ENCODE data around the gene NUCB1. TPM values are rescaled to one million over a fixed set of nuclear protein-coding genes. Genes with fewer than 3 reads are reported as not detected.

The NUCB1 gene
- total and polyA plus RNA-seq, 9 of the 15 experiments (the other 6 are each of a cell fraction or from before 2014, with no cell fraction given), result 3.1 to 153 (median 71.7) TPM

DNA sequence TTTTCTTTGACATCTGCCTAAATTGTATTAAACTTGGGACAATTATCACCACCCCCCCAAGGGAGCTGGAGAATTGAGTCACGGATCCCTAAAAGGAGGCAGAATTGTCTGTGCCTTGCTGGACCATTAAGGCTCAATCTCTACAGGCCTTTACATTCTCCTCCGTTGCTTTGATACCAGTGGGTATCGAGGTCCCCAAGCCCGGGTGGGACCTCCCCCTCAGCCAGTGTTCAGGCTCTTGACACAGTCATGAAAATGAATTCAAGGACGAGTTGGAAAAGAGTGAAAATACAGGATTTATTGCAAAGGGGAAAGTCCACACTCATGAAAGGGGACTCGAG, 22.3 kb upstream of the NUCB1 start (continued):
- TF ChIP-seq RBFOX2 (IDR thresholded peaks at IDR 0.05; ENCODE audit: low read depth, low read length), result peak; percentile 23; the same call in 1 of the 2 replicates

DNA sequence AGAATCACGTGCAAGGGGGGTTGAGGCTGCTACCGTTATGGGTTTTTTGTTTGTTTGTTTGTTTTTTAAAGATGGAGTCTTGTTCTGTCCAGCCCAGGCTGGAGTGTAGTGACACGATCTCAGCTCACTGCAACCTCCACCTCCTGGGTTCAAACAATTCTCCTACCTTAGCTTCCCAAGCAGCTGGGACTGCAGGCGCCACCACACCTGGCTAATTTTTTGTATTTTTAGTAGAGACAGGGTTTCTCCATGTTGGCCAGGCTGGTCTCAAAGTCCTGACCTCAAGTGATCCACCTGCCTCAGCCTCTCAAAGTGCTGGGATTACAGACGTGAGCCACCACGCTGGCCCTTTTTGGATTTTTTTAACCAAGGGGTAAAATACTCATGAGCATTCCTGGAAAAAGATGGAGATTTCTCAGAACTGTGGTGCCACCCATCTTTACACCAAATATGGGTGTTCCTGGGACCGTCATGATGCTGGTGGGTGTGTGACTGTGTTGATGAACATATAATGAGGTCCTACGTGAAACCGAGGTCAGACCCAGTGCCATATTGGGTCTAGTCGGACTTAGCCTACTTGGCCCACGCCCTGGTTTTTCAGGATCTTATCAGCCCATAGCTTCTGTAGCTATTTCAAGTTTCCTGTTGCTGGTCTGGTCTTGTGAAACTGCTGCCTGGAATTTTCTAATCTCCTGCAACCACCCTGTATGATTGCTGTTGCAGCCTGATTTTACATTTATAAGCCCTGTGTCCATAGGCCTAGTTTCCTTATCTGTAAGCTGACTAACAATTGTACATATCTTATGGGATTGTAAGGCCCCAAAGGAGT, 21.7 kb upstream of the NUCB1 start:
- Histone ChIP-seq H2AFZ (ENCODE audit: low read depth, low read length) (no peak overlapping the region), H3K27me3 (ENCODE audit: control insufficient read depth in 2 of 2, insufficient read depth in 2 of 2, low read length in 2 of 2) (no peaks in the 10 kb centered on the region), H3K4me3 (no peak overlapping the region), H3K27ac (ENCODE audit: extremely low read depth, low read depth, low read length) (peak overlapping the region; percentile 56), H4K20me1 (replicated peaks; ENCODE audit: control insufficient read depth, insufficient read depth, low read length) (peaks cover 26% of the 10 kb centered on the region), H3K4me2 (ENCODE audit: insufficient read depth, low read length) (peak overlapping the region; percentile 27), H3K9ac (ENCODE audit: insufficient read depth in 1 of 2, low read depth in 2 of 2, low read length in 2 of 2) (peak overlapping the region in 1 of 2 experiments; percentile 60; a peak in 3 of 4 replicates), H3K36me3 (ENCODE audit: control insufficient read depth, insufficient read depth, low read length) (peaks cover 39% of the 10 kb centered on the region), H3K9me3 (replicated peaks; ENCODE audit: control insufficient read depth, insufficient read depth, low read depth, low read length) (peaks cover 7% of the 10 kb centered on the region), H3K4me1 (replicated peaks in 1 of 2; ENCODE audit: control insufficient read depth in 2 of 2, insufficient read depth in 2 of 2, low read length in 2 of 2) (peaks cover 25 to 40% of the 10 kb centered on the region in 2 experiments), H3K9me1 (ENCODE audit: control insufficient read depth, insufficient read depth, low read length) (no peaks in the 10 kb centered on the region), H3K79me2 (ENCODE audit: control insufficient read depth, insufficient read depth, low read length) (peaks cover 43% of the 10 kb centered on the region)
- BruUV-seq (replicated peaks), result no TSS peak
- intact Hi-C loops (cut with micrococcal nuclease), result no loop called here
- ChIA-PET CTCF (ENCODE audit: low intra/inter-chr PET ratio) (interaction anchor here (0.6 to 0.7 kb wide), 2 partner anchors 115 to 488 kb away, joined by 3 to 4 read pairs; partner anchors contain the start of gene GYS1), POLR2A (interaction anchor here (0.6 to 12.2 kb wide), 23 partner anchors 8 to 203 kb away, joined by 3 to 439 read pairs (median 5); partner anchors contain the start of genes BAX, DHDH, FTL and GYS1)
- DNase-seq (ENCODE audit: extremely low read depth in 1 of 4, low spot score in 3 of 4), result peak; percentile 60 to 98 (median 74)
- under 1% methylated on average over 11 of the region's 11 CpGs for WGBS (ENCODE audit: insufficient coverage, low coverage, missing lambda C conversion rate)
- in situ Hi-C loops (cut with MboI), result loop anchor here (10.0 kb wide), 1 partner anchor 86 kb away; the partner anchor contains the start of gene FTL
- ATAC-seq, result peak; percentile 79
- FAIRE-seq, result peak; percentile 99
- TF ChIP-seq, protein P1, sequence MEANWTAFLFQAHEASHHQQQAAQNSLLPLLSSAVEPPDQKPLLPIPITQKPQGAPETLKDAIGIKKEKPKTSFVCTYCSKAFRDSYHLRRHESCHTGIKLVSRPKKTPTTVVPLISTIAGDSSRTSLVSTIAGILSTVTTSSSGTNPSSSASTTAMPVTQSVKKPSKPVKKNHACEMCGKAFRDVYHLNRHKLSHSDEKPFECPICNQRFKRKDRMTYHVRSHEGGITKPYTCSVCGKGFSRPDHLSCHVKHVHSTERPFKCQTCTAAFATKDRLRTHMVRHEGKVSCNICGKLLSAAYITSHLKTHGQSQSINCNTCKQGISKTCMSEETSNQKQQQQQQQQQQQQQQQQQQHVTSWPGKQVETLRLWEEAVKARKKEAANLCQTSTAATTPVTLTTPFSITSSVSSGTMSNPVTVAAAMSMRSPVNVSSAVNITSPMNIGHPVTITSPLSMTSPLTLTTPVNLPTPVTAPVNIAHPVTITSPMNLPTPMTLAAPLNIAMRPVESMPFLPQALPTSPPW (CRISPR knock-in tag; IDR thresholded peaks at IDR 0.05), result peak; percentile 72
- TF ChIP-seq EZH2 (IDR thresholded peaks at IDR 0.05; ENCODE audit: borderline replicate concordance, low read depth, low read length) (no peak; the same call in 1 of the 2 replicates), FIP1L1 (IDR thresholded peaks at IDR 0.05; ENCODE audit: low read depth, low read length, poor library complexity, severe bottlenecking) (no peak), HCFC1 (IDR thresholded peaks at IDR 0.05; ENCODE audit: low read depth, low read length) (peak; percentile 47; the same call in 1 of the 2 replicates), STAT5A (IDR thresholded peaks at IDR 0.05; ENCODE audit: borderline replicate concordance, low read length) (peak; percentile 98), SMARCE1 (IDR thresholded peaks at IDR 0.05) (peak; percentile 96), RB1 (IDR thresholded peaks at IDR 0.05; ENCODE audit: low read depth) (0 out of 2 replicates have a peak, but pooled peaks have one; percentile 15)
- TF ChIP-seq, protein P2, sequence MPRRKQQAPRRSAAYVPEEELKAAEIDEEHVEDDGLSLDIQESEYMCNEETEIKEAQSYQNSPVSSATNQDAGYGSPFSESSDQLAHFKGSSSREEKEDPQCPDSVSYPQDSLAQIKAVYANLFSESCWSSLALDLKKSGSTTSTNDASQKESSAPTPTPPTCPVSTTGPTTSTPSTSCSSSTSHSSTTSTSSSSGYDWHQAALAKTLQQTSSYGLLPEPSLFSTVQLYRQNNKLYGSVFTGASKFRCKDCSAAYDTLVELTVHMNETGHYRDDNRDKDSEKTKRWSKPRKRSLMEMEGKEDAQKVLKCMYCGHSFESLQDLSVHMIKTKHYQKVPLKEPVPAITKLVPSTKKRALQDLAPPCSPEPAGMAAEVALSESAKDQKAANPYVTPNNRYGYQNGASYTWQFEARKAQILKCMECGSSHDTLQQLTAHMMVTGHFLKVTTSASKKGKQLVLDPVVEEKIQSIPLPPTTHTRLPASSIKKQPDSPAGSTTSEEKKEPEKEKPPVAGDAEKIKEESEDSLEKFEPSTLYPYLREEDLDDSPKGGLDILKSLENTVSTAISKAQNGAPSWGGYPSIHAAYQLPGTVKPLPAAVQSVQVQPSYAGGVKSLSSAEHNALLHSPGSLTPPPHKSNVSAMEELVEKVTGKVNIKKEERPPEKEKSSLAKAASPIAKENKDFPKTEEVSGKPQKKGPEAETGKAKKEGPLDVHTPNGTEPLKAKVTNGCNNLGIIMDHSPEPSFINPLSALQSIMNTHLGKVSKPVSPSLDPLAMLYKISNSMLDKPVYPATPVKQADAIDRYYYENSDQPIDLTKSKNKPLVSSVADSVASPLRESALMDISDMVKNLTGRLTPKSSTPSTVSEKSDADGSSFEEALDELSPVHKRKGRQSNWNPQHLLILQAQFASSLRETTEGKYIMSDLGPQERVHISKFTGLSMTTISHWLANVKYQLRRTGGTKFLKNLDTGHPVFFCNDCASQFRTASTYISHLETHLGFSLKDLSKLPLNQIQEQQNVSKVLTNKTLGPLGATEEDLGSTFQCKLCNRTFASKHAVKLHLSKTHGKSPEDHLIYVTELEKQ (CRISPR knock-in tag; IDR thresholded peaks at IDR 0.05), result 0 out of 2 replicates have a peak, but pooled peaks have one; percentile 4
- TF ChIP-seq, protein P3, sequence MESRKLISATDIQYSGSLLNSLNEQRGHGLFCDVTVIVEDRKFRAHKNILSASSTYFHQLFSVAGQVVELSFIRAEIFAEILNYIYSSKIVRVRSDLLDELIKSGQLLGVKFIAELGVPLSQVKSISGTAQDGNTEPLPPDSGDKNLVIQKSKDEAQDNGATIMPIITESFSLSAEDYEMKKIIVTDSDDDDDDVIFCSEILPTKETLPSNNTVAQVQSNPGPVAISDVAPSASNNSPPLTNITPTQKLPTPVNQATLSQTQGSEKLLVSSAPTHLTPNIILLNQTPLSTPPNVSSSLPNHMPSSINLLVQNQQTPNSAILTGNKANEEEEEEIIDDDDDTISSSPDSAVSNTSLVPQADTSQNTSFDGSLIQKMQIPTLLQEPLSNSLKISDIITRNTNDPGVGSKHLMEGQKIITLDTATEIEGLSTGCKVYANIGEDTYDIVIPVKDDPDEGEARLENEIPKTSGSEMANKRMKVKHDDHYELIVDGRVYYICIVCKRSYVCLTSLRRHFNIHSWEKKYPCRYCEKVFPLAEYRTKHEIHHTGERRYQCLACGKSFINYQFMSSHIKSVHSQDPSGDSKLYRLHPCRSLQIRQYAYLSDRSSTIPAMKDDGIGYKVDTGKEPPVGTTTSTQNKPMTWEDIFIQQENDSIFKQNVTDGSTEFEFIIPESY (CRISPR knock-in tag; IDR thresholded peaks at IDR 0.05), result peak; percentile 67; the same call in 1 of the 2 replicates
